ENCODE results near the gene PXN.
"Not testable (repeated sequence)": the region's sequence is repeated elsewhere in the genome, so short reads cannot be mapped to it uniquely, and the experiment has no call there.

PXN gene

DNA sequence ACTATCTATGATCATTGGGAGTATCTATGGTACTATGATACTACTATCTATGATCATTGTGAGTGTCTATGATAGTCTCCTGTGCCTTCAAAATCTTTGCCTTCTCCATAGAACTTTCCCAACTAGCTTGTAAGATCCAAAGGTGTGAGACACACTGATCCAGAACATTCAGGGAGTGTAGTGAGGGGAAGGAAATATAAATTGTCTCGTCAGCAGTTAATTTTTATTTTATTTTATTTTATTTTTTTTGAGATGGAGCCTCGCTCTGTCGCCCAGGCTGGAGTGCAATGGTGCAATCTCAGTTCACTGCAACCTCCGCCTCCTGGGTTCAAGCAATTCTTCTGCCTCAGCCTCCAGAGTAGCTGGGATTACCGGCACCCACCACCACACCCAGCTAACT, 58.7 kb downstream of the PXN start:
- not testable (repeated sequence) for DNase-seq; ATAC-seq (replicated peaks); H3K9me3 Mint-ChIP-seq; H3K27ac Mint-ChIP-seq; H3K27me3 Mint-ChIP-seq; H3K4me3 Mint-ChIP-seq
- Mint-ChIP-seq H3K36me3 (peaks cover 18 to 27% of the 10 kb centered on the region in 2 donors), H3K4me1 (peaks cover 2 to 19% of the 10 kb centered on the region in 2 donors)

DNA sequence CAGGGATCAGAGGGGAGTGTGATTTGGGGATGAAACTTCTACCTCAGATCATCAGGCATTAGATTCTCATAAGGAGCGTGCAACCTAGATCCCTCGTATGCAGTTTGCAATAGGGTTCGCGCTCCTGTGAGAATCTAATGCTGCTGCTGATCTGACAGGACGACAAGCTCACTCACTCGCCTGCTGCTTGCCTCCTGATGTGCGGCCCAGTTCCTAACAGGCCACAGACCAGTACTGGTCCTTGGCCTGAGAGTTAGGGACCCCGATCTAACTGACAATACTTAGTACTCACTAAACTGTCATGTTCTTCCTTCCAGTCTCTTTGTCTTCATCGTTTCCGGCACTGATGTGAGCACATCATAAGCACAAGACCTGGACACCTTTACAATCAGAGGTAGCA, 59.3 kb downstream of the PXN start:
- H3K4me3 Mint-ChIP-seq: no peak overlapping the region
- peaks cover 2 to 14% of the 10 kb centered on the region in 2 donors for H3K4me1 Mint-ChIP-seq
- no peak overlapping the region for H3K27ac Mint-ChIP-seq
- ATAC-seq (replicated peaks) (no peak), DNase-seq (no peak)
- H3K9me3 Mint-ChIP-seq: no peaks in the 10 kb centered on the region
- peaks cover 12 to 23% of the 10 kb centered on the region in 2 donors for H3K36me3 Mint-ChIP-seq
- H3K27me3 Mint-ChIP-seq: no peaks in the 10 kb centered on the region

DNA sequence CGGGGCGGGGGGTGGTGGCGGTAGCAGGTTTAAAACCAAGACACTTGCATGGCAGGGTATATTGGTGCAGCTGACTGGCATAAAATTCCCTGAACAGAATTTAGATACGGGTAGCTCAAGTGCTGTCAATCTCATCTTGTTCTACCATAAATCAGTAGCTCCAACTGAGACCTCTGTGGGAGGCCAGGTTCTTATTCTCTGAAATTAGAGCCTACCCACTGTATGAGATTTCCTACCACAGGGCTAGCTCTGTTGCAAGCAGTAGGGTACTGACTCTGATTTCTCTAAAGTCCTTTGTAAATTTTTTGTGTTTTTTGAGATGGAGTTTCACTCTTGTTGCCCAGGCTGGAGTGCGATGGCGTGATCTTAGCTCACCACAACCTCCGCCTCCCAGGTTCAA, 61.4 kb downstream of the PXN start:
- H3K4me1 Mint-ChIP-seq: peaks cover 6 to 22% of the 10 kb centered on the region in 2 donors
- no peak for DNase-seq
- H3K9me3 Mint-ChIP-seq: no peaks in the 10 kb centered on the region
- H3K36me3 Mint-ChIP-seq: peaks cover 22 to 34% of the 10 kb centered on the region in 2 donors
- ATAC-seq (replicated peaks): no peak
- no peak overlapping the region for H3K27ac Mint-ChIP-seq
- H3K4me3 Mint-ChIP-seq: no peak overlapping the region
- no peaks in the 10 kb centered on the region for H3K27me3 Mint-ChIP-seq

DNA sequence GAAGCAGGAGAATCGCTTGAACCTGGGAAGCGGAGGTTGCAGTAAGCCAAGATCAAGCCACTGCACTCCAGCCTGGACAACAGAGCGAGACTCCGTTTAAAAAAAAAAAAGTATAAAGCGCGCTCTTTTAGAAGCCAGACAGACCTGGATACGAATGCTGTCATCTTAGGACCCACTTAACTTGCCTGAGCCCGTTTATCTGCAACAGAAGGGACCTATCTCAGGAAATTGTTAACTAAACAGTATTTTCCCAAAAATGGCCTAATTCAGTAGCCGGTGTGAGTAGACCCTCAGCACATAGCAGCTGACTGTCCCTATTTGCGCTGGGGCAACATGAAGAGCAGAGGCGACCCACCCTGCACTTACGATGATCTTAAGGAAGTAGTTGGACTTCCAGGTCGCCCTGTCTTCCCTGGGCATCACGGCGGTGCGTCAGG, 65.1 kb downstream of the PXN start:
- Mint-ChIP-seq H3K4me1 (peaks cover 24 to 48% of the 10 kb centered on the region in 2 donors), H3K9me3 (no peaks in the 10 kb centered on the region), H3K27me3 (no peaks in the 10 kb centered on the region), H3K27ac (peak overlapping the region; percentile 100), H3K4me3 (peak overlapping the region; percentile 87 to 96), H3K36me3 (peaks cover 35 to 43% of the 10 kb centered on the region in 2 donors)
- DNase-seq: no peak
- ATAC-seq (replicated peaks): no peak

DNA sequence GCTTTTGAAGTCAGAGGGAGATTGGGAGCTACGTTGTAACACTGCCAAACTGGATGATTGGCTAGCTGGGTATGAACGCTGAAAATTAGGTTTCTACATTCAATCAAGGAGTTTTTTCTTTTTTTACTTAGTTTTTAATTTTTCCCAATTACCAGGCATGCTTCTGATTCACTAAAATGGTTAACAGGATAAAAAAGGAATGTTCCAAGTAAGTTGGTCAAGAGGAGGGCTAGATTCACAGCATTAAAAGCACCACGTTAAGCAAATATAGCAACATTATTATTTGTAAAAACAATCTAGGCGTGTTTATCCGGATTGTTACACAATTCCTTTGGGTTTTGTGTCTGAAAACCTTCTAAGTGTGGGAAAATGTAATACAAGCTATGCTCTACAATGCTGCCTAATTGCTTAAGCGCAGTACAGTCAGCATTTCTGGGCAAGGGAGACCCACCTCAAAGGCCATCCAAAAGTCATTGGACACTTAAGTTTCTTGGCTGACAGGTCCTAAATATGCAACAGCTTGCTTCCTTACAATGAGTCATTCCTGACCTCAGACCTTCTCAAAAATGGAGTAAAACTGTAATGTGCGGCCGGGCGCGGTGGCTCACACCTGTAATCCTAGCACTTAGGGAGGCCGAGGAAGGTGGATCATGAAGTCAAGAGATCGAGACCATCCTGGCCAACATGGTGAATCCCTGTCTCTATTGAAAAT, 65.8 kb downstream of the PXN start:
- ATAC-seq (replicated peaks) (no peak), DNase-seq (no peak)
- peaks cover 38 to 46% of the 10 kb centered on the region in 2 donors for H3K36me3 Mint-ChIP-seq
- peak overlapping the region; percentile 100 for H3K27ac Mint-ChIP-seq
- H3K4me1 Mint-ChIP-seq: peaks cover 29 to 55% of the 10 kb centered on the region in 2 donors
- H3K4me3 Mint-ChIP-seq: peak overlapping the region; percentile 87 to 96
- H3K9me3 Mint-ChIP-seq: no peaks in the 10 kb centered on the region
- H3K27me3 Mint-ChIP-seq: no peaks in the 10 kb centered on the region

DNA sequence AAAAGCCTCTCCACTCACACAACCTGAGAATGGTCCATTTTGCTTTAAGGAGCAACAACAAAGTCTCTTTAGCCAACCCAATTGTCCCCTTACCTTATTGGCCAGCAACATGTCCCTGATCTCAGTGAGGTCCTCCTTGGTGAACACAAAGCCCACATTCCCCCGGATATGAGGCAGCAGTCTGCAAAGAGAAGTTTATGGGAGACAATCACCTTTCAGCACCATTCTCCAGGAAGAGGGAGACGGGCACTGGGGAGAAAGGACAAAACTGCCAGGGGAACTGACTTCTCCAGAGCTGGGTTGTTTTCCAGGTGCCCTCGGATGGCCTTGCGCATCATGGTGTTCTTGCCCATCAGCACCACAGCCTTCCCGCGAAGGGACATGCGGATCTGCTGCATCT, 66.5 kb downstream of the PXN start:
- DNase-seq: no peak
- Mint-ChIP-seq H3K4me1 (peaks cover 29 to 55% of the 10 kb centered on the region in 2 donors), H3K9me3 (no peaks in the 10 kb centered on the region), H3K27ac (peak overlapping the region; percentile 100), H3K4me3 (peak overlapping the region; percentile 87 to 96), H3K36me3 (peaks cover 38 to 46% of the 10 kb centered on the region in 2 donors), H3K27me3 (no peaks in the 10 kb centered on the region)
- ATAC-seq (replicated peaks): no peak

DNA sequence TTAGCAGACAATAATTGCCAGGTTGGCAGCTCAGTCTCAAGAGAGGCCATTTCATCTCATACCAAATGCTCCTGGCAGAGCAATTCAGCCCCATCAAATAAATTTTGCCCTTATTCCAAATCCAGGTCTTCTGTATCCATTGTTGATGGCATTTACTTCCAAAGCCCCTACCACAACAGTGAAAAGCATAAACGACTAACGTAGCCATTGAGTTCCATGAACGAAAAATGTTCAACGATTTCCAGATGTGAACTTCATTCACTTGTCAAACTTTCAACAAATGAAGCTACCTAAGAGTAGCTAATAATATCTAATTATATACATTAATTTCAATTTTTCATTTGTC, 68.0 kb downstream of the PXN start:
- Mint-ChIP-seq H3K27ac (peak overlapping the region; percentile 25), H3K9me3 (no peaks in the 10 kb centered on the region), H3K4me3 (peak overlapping the region; percentile 46 to 52), H3K27me3 (no peaks in the 10 kb centered on the region), H3K36me3 (peaks cover 38 to 46% of the 10 kb centered on the region in 2 donors), H3K4me1 (peaks cover 29 to 59% of the 10 kb centered on the region in 2 donors)
- DNase-seq (no peak), ATAC-seq (replicated peaks) (no peak)

DNA sequence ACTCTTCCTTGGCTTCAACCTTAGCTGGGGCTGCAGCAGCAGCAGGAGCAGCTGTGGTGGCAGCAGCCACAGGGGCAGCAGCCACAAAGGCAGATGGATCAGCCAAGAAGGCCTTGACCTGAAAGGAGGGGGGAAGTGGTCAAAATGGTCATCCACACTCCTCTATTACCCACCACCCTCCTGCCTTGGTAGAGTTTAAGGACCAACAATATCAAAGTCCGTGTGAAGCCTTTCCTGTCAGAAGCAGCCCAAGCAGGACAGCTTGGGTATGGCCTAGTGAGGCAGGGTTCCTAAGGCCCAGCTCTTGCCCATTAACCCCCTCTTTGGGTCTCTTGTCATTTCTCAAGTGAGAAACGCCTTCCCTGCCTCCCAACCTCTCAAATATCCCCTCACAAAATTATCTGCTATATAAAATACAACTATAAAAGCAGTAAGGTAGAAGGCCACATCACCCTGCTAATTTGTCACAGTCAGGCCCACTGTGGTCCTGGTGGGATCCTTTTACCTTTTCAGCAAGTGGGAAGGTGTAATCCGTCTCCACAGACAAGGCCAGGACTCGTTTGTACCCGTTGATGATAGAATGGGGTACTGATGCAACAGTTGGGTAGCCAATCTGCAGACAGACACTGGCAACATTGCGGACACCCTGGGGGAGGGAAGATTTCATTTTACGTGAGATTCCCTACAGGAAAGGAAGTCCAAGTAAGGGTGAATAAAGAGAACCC, 68.6 kb downstream of the PXN start:
- Mint-ChIP-seq H3K4me1 (peaks cover 33 to 59% of the 10 kb centered on the region in 2 donors), H3K36me3 (peaks cover 38 to 51% of the 10 kb centered on the region in 2 donors), H3K27ac (peak overlapping the region; percentile 91), H3K4me3 (peak overlapping the region; percentile 52 to 57)
- not testable (repeated sequence) for ATAC-seq (replicated peaks); H3K9me3 Mint-ChIP-seq; H3K27me3 Mint-ChIP-seq; DNase-seq

DNA sequence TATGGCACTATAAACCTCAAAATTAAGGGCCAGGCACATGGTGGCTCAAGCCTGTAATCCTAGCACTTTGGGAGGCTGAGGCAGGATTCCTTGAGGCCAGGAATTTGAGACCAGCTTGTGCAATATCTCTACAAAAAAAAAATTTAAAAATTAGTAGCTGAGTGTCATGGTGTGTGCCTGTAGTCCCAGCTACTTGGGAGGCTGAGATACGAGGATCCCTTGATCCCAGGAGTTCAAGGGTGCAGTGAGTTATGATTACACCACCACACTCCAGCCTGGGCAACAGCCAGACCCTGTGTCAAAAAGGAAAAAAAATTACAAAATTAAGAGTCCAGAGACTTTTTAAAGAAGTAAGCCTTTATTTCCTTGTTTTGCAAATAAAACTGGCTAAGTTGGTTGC, 69.2 kb downstream of the PXN start:
- Mint-ChIP-seq H3K9me3 (no peaks in the 10 kb centered on the region), H3K4me3 (peak overlapping the region in 1 of 2 donors; percentile 22), H3K27ac (peak overlapping the region; percentile 47), H3K36me3 (peaks cover 38 to 55% of the 10 kb centered on the region in 2 donors), H3K27me3 (no peaks in the 10 kb centered on the region), H3K4me1 (peaks cover 36 to 62% of the 10 kb centered on the region in 2 donors)
- no peak for DNase-seq
- no peak for ATAC-seq (replicated peaks)

DNA sequence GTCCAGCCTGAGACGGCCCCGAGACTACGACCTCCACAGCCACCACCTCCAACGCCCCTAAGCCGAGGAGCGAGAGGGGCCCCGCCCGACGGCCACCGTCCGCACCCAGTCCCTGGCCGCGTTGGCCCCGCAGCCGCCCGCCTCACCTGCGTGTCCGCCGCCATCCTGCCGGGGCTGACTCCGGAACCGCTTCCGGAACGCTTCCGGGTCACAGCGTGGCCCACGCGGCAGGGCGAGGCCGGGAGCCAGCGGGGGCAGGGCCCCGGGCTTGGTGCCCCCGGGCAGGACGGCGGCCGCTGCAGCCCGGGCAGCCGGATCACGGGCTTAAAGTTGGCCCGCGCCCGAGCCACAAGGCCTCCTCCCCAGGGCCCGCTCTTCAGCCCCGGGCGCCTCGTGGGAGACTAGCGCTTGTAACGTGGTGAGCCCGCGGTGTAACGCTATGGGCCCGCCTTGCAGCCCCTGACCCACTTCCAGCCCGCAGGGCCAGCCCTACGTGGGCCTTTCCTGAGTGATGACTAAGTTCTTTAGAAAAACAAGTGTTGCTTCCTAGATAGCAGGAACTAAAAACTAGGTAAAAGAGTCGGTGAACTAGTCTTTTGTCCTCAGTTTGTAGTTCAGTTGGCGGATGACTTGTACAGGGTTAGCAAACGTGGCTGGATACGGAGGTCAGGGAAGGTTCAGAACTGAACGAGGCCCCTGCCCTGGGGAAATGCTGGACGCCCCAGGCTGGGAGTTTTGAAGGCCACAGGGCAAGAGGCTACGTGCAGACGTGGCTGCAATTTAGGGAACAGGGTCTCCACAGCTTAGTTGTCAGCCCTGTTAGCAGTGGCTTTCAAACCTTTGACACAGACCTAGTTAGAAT, 70.8 kb downstream of the PXN start, which contains the start of gene GCN1:
TSS of gene GCN1 (minus strand) at position 182 of the 862 bp plus-strand sequence. CDS start at position 164, 18 bp downstream.
- Mint-ChIP-seq H3K4me1 (peaks cover 31 to 50% of the 10 kb centered on the region in 2 donors), H3K27me3 (no peaks in the 10 kb centered on the region), H3K36me3 (peaks cover 28 to 46% of the 10 kb centered on the region in 2 donors), H3K27ac (peak within 1 kb of the TSS; percentile 96), H3K4me3 (peak within 1 kb of the TSS; percentile 84 to 85), H3K9me3 (no peaks in the 10 kb centered on the region)
- ATAC-seq (replicated peaks) (peak; percentile 85 to 91), DNase-seq (peak; percentile 87)

DNA sequence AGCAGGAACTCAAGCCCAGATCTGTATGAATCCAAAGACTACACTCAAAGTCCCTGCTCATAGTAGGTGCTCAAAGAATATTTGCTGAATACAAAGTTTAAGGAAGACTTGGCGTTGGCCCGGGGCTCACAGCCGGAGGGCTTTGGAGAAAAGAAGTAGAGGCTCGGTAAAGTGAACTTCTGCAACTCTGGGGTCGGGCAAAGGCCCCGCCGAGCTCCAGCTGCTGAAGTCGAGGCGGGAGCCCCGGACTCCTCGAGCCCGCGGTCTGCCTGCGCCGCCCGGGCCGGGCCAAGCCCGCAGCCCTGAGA, 71.3 kb downstream of the PXN start:
- peak overlapping the region; percentile 84 to 85 for H3K4me3 Mint-ChIP-seq
- no peak for DNase-seq
- peak overlapping the region; percentile 96 for H3K27ac Mint-ChIP-seq
- H3K9me3 Mint-ChIP-seq: no peaks in the 10 kb centered on the region
- ATAC-seq (replicated peaks): peak; percentile 42 to 44
- peaks cover 30 to 47% of the 10 kb centered on the region in 2 donors for H3K4me1 Mint-ChIP-seq
- H3K36me3 Mint-ChIP-seq: peaks cover 24 to 40% of the 10 kb centered on the region in 2 donors
- H3K27me3 Mint-ChIP-seq: no peaks in the 10 kb centered on the region

DNA sequence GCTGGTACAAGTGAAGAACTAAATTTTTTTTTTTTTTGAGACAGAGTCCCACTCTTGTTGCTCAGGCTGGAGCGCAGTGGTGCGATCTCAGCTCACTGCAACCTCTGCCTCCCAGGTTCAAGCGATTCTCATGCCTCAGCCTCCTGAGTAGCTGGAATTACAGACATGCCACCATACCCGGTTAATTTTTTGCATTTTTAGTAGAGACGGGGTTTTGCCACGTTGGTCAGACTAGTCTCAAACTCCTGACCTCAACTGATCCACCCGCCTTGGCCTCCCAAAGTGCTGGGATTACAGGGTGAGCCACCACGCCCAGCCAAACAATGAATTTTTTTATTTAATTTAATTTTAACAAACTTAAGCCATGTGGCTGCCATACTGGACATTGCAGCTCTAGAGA, 72.2 kb downstream of the PXN start:
- not testable (repeated sequence) for H3K9me3 Mint-ChIP-seq; ATAC-seq (replicated peaks); DNase-seq; H3K27me3 Mint-ChIP-seq
- Mint-ChIP-seq H3K36me3 (peaks cover 15 to 36% of the 10 kb centered on the region in 2 donors), H3K4me3 (peak overlapping the region; percentile 41 to 85), H3K27ac (peak overlapping the region; percentile 96), H3K4me1 (peaks cover 22 to 38% of the 10 kb centered on the region in 2 donors)

DNA sequence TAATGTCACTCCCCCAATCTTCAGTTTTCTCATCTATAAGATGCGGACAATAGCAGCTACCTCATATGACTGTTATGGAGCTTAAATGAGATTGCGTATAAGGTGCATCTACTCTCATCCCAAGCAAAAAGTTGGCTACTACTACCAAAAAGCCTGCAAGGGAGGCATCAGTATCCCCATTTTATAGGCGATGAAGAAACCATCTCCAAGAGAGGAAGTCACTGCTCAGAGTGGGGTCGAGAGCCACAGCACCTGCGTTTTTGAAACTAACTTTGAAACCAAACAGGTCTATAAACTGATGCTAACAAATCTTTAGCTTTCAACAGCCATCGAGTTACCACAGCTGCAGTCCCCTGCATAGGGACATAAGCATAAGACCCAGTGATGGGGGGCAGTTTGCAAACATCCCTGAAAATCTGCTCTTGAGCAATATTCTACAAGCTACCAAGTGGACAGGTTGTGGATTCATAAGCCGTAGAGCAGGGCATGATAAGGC, 74.5 kb downstream of the PXN start:
- H3K36me3 Mint-ChIP-seq: peaks cover 13 to 38% of the 10 kb centered on the region in 2 donors
- no peaks in the 10 kb centered on the region for H3K27me3 Mint-ChIP-seq

DNA sequence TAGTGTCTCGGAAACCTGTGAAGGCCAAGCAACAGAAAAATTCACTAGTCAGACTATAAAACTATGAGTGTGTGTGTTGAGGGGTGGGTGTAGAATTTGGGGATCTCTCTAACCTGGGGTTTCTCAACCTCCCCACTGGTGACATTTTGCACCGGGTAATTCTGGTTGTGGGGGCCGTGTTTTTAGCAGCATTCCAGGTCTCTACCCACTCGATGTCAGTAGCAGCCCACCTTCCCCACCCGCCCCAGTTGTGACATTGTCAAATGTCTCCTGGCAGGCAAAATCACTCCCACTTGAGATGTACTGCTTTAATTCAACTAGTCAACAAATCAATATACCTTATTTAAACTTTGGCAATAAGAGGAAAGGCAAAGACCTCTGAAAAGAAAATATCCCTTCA, 75.1 kb downstream of the PXN start:
- Mint-ChIP-seq H3K36me3 (peaks cover 13 to 40% of the 10 kb centered on the region in 2 donors), H3K27me3 (no peaks in the 10 kb centered on the region), H3K4me1 (peaks cover 17 to 30% of the 10 kb centered on the region in 2 donors), H3K27ac (no peak overlapping the region), H3K9me3 (no peaks in the 10 kb centered on the region), H3K4me3 (no peak overlapping the region)
- DNase-seq (no peak), ATAC-seq (replicated peaks) (no peak)

More for the DNA sequence above, 74.5 kb downstream of the PXN start:
- Mint-ChIP-seq H3K4me3 (no peak overlapping the region), H3K27ac (no peak overlapping the region), H3K9me3 (no peaks in the 10 kb centered on the region), H3K4me1 (peaks cover 17 to 30% of the 10 kb centered on the region in 2 donors)
- ATAC-seq (replicated peaks) (no peak), DNase-seq (no peak)

Measured in stimulated activated naive B cell treated with anti-CD40 and anti-IgM and Interleukin-4, amounts not matched to agents 10 μg/mL and 1 μg/mL and 100 μg/mL, for 72 hours (primary cell).